ENCODE results near the gene RPS18.
A peak's percentile ranks its signal among the peaks of the same experiment; 100 is the strongest.

Gene RPS18

DNA sequence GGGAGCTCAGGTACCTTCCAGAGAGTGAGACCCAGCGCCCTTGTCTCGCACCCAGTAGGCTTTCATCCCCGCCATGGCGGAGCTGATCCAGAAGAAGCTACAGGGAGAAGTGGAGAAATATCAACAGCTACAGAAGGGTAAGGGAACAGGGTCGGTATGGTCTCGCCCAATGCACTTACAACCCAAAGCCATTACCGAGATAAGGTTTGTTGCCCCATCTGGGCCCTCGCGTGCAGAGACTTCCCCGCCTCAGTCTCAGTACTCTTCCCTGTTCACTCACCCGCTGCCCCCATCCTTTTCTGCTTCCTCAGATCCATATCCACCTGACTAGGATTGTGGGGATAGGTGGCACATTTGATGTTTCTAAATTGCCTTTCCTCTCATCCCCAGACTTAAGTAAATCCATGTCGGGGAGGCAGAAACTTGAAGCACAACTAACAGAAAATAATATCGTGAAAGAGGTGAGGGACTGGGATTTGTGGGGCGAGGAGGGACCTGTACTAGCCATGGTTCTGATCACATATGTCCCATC lies 18.0 kb downstream of the RPS18 start:
- no peak for DNase-seq (ENCODE audit: low read depth in 2 of 2)

DNA sequence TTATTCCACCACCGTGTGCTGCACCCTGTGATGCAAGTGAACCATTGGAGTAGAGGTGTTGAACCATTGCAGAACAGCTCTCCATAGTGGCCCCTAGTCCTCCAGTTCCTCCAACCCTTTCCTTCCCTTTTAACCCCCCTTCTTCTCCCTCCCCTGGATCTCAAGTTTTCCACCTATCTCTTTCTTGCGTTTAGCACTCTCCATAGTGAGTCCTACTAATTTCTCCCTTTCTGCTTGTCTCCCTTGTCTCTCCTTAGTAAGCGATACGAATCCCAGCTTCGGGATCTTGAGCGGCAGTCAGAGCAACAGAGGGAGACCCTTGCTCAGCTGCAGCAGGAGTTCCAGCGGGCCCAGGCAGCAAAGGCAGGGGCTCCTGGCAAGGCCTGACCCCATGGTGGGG lies 18.6 kb downstream of the RPS18 start:
- no peak for DNase-seq (ENCODE audit: low read depth in 2 of 2)

DNA sequence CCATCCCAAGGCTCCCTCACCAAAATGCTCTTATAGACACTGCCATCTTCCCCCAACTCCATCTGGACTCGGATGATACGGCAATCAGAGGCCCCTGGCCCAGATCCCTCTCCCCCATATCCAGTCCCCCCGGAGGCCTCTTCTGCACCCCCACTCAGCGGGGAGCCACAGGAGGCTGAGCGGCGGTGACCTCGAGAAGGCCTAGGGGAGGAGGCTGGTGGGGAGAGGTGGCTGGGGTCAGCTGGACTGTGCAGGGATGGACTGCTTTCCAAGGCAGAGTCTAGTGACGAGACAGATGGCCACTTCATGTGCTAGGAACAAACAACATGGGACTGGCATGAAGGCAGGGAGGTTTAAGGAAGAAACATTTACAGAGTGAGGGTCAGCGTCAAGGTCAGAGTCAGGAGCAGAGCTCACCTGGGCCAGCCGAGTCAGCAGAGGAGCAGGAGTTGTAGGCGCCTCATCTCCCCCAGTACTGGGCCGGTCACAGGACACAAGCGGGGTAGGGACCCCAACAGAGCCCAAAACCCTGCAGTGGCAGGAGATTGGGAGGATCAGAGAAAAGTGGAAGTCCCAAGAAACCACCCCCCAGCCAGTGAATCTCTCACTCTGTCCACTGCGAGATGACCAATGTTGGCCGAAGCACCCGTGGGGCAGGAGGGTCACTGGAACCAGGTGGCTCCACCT lies 21.3 kb downstream of the RPS18 start:
- DNase-seq (ENCODE audit: low read depth in 2 of 2) = no peak

DNA sequence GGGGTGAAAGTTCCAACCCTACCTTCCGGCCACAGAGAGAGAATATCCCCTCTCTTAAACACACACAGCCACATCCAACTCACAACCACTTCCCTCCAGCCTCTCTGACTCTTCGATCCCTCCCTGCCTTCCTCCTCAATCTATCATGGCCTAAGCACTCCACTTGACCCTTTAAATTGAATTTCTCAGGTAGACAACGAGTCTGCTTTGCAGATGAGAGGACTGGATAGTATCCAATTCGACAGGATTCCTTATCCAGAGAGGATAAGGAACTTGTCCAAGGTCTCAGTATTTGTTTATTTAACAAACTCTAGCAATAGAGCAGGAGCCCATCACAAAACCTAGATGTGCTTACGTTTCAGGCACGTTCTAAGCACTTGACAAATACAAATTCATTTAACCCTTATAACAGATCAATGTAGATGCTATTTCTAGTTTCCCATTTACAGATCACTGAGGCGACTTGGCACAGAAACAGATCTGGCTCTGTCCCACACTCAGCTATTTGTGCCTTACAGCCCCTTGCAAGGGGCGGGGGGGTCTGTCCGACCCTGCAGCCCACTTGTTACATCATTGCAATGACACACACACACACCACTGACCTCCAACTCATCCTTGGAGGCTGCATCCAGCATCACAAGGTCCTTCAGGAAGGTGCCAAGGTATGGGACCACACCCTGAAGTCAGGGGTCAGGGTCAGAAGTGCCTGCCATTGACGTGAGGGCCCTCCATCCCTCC lies 22.4 kb downstream of the RPS18 start:
- DNase-seq (ENCODE audit: low read depth in 2 of 2) = no peak

DNA sequence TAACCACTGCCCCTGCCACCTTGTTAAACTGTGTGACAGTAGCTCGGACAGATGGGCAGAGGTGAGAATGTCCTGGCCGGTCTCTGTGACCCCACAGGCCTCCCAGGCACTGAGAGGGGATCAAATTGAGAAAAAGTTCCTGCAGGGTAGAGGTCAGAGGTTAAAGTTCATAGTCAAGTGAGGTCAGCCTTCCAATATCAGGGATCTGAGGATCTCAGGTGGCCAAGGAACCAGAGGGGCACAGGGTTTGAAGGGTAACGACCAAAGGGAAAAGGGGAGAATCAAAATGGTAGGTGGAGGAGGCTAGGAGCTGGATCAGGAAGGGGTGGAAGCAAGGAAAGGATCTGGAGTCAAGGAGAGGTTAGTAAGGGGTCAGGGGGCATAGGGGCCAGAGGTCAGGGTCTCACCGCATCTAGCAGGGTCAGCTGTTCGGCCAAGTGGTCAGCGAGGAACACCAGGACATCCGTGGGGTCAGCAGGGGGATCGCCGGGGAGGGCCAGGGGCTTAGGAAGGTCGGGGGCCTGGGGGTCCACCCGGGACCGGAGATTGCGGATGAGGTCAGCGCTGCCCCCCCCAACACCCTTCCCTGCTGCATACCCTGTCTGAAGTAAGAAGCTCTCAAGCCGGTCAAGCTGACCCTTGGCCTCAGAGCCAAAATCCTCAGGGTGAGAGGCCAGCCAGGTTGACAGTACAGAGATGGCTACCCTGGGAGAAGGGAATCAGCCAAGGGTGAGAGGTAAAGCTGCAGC lies 23.9 kb downstream of the RPS18 start:
- DNase-seq (ENCODE audit: low read depth in 2 of 2) = no peak

DNA sequence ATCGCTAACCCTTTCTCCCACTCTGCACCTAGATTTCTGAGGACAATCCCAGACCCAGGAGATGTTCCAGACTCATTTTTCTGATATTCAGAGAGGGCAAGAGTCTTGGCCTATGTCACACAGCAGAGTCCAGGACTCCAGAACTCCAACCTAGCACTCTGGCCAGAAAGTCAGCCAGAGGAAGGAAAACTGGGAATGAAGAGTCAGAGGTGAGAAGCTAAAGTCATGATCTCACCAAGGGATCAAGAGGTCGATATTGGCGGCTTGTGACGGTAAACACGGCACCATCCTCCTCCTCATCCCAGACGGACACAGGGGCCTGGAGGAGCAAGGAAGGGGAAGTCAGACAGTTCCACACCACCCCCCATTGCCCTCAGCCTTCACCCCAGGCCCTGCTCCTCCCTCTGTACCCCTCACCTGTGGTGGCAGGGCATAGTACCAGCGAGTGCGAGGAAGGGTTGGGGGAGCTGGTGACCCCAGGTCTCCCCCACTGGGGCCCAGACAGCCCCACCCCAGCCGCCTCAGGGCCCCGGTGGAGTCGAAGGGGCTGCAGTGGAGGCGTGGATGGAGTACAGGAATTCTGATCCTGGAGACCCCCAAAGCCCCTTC lies 25.0 kb downstream of the RPS18 start:
- no peak for DNase-seq (ENCODE audit: low read depth in 2 of 2)

DNA sequence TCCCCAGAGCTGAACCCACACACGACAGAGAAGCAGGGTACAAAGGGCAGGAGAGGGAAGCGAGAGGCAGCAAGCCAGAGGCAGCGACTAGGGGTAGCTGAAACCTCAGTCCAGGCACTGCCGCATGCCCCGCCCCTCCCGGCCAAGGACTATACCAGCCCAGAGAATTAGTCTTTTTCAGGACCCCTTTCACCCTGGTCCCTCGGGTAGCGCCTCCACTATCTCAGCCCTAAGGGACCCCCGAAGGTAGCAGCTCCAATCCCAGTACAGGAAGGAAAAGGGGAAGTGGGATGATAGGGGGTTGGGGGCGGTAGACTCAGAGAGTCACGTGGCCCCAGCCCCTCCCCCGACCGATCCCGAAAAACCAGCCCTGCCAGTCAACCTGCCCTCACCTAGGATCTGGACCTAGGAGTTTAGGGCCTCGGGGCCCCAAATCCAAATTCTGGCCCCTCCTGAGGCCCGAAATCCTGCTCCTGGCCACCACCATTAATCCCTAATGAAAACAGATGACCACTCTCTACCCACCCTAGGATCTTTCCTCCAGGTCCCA lies 25.6 kb downstream of the RPS18 start:
- DNase-seq (ENCODE audit: low read depth in 2 of 2) = no peak

DNA sequence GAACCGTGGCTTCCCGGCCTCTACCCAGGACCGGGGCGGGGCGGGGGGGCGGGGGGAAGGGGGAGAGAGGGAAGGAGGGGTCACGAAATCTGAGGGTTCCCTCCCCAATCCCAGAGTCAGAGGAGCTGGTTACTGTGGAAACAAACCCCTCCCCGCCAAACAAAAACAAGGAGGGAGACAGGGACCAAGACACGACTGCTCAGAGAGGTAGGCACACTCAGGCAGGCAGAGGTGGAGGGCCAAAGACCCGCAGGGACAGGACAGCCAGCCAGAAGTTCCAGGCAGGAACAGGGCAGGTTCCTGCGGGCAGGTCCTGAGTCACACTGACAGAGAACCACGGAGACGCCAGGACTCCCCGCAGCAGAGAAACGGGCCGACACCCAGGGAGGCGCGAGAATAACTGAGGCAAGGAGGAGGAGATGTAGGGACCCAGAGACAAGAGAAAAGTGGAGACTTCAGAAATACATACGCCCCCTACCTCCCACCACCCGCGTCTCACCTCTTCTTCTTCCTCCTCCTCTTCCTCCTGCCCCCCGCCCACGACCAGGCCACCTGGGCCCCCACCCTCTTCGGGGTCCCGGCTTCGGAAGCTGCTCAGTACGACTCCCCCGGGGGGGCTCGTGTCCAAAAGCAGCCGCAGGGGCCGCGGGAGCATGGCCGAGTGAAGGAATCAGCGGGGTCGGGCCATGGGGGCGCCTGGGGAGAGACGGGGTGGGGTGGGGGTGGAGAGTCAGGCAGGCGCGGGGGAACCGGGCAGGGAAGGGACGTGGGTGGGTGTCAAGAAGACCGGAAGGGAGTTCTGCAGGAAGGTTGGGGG lies 26.3 kb downstream of the RPS18 start:
- peak in 1 of 2 donors; percentile 58 for DNase-seq (ENCODE audit: low read depth in 2 of 2)

DNA sequence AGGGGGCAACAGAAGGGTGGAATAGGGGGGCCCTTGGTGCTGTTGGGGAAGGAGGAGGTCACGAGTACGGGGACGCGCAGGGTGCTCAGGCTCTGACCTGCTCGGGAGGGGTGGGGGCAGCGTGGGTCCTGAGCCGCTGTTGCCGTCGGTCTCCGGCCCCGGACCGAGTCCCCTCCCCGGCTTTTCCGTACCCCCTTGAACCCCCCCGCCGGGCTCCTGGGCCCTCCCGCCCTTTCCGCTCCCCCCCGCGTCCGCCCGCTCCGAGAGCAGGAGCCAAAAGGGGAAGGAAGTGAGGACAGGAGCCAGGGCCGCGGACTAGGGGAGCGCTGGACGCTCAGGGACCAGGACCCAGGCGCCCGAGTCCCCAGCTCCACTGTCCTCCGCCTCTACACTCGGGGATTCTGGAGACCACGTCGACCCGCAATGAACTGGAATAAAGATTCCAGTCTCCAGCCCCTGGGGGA lies 26.9 kb downstream of the RPS18 start, which contains the start of gene RGL2:
RGL2 (minus strand) TSS at position 170 of the 464 bp plus-strand sequence. CDS start 332 bp downstream, outside the sequence.
- DNase-seq (ENCODE audit: low read depth in 2 of 2) = peak; percentile 39 to 45

DNA sequence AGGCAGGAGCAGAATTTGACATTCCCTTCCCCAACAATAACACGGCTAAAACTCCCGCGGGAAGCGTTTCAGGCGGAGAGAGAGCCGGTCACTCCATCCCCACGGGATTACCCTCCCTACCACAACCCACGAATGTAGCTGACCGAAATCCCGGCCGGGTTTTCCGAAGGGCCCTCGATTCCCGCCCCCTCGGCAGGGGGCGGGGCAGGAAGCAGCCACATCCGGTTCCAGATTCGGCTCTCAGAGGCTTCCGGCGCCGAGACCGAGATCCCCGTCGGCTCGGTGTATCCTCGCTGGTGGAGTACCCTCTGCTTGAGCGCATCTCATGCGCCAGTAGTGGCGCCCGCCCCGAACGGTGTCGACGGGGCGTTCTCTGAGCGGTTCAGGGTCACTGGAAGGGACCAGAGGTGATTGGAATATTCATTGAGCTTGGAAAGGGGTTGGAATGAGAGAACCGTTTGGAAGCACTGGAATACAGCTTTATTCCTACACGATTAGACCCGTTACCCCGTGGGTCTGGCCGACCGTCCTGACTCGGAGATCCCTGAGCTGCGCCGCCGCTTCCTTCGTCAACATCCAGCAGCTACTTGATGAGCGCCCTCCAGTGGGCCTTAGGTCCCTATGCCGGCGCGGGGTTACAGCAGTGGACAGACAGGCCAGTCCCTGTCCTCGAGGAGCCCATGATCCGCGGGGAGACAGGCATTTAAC lies 27.5 kb downstream of the RPS18 start:
- DNase-seq (ENCODE audit: low read depth in 2 of 2) = peak; percentile 87 to 93

DNA sequence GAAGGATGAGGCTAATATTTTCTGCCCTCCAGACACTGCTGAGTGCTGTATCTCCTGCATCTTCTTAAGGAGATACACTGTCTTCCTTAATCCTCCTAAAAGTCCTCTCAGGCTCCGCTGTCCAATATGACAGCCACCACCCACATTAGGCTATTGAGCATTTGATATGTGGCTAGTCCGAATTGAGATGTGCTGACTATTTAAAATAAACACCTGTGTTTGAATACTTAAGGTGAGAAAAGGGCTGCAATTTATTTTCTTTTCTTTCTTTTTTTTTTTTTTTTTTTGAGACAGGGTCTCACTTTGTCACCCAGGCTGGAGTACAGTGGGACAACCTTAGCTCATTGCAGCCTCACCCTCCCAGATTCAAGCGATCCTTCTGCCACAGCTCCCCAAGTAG lies 30.0 kb downstream of the RPS18 start:
- no peak for DNase-seq (ENCODE audit: low read depth in 2 of 2)

DNA sequence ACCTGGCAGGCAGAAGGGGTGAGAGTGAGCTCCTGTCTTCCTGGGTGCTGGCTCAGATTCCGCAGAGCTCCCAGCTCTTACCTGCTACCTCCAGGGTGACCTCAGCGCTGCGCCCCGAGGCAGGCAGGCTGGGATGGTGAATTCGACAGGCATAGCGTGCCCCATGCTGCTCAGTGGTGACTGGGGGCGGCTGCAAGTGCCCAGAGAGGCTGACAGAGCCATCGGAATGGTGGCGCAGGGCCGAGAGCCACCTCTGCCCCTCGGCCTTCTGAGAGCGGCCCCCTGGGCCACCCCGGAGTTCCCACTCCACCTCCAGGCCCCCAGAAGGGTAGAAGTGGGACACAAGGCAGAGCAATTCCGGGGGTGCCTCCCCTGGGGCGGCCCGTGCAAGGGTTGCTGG lies 32.3 kb downstream of the RPS18 start:
- DNase-seq (ENCODE audit: low read depth in 2 of 2) = no peak

DNA sequence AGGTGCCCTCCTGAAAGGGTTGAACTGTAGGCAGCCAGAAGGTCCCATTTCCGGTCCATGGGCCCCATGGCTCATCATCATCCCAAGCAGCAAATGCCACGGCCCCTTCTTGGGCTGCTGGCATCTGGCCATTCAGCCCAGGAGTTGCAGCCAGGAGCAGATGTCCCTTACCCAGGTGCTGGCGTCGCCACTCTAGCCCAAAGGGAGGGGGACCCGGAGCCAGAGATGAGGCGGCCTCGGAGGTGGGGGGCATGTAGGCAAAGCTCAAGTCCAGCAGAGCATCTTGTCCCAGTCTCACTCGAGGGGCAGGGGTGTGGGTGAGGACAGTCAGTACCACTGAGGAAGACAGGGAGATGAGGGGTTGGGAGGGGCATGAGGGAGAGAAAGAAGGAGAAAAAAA lies 33.2 kb downstream of the RPS18 start:
- no peak for DNase-seq (ENCODE audit: low read depth in 2 of 2)

DNA sequence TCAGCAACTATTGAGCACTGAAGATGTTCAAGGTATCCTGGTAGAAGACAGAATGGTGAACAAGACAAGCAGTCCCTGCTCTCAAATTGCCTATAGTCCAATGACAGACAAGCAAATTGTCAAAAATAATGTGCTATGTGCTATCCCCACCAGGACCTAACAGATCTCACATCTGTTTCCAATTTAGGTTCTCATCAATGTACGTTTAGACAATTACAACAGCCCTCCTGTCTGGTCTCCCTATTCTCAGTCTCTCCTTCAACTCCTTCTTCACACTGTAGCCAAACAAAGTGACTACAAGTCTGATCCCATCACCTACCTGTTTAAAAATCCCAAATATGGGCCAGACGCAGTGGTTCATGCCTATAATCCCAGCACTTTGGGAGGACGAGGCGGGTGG lies 34.5 kb downstream of the RPS18 start:
- DNase-seq (ENCODE audit: low read depth in 2 of 2) = no peak

DNA sequence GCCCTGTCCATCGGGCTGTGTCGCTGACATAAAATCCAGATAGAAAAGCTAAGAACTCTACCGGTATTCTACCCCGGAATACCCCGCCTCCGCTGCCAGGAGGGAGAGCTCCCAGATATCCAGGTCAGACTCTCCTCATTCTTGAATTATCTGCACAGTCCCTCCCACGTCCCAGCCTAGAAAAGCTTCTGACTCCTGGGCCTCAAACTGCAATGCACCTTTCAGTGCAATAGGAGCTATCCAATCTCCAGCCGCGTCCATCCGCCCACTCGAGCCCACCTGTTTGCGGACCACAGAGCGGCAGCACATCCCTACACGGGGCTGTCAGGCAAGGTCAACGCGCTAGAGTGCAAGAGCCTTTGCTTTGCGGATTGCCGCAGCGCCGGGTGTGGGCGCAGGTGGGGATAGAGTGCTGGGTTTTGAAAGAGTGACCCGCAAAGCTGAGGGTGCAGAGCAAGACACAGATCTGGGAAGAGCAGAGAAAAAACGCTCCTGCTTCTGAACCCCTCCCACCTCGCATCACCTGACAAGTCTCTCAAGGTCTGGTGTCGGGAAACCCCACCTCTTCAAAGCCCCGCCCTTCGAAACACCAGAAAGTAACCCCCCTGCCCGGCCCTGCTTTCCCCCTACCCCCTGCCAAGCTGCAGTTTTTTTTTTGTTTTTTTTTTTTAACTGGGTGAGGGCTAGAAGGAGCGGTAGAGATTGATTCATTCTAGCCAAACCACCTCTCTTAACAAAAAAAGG lies 40.7 kb downstream of the RPS18 start:
- DNase-seq (ENCODE audit: low read depth in 2 of 2) = peak; percentile 66 to 74

DNA sequence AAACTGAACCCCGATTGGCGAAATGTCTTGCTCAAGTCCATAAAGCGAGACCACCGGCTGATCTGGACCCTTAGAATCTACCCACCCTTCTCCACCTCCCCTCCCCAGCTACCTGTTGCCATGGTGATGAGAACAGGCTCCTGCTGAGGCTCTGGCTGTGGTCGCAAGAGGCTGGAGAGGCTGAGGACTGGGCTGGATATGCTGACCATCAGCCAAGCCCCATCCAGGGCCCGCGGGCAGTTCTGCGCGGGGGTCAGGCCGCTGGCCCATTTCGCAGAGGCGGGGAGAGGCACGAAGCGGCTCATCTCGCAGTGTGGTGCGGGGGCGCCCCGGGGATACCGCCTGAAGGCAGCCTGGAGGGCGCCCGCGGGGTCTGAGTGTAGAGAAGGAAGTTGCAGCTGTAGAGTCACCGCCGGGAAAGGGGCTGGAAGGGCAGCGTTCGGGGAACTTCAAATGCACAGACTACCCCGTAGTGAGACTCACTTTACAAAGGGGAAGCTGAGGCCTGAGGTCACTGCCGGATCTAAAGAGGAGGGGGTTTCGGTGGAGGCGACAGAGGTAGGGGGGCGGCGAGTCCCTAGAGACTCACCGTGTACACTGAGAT lies 41.3 kb downstream of the RPS18 start:
- DNase-seq (ENCODE audit: low read depth in 2 of 2) = peak; percentile 37 to 43

DNA sequence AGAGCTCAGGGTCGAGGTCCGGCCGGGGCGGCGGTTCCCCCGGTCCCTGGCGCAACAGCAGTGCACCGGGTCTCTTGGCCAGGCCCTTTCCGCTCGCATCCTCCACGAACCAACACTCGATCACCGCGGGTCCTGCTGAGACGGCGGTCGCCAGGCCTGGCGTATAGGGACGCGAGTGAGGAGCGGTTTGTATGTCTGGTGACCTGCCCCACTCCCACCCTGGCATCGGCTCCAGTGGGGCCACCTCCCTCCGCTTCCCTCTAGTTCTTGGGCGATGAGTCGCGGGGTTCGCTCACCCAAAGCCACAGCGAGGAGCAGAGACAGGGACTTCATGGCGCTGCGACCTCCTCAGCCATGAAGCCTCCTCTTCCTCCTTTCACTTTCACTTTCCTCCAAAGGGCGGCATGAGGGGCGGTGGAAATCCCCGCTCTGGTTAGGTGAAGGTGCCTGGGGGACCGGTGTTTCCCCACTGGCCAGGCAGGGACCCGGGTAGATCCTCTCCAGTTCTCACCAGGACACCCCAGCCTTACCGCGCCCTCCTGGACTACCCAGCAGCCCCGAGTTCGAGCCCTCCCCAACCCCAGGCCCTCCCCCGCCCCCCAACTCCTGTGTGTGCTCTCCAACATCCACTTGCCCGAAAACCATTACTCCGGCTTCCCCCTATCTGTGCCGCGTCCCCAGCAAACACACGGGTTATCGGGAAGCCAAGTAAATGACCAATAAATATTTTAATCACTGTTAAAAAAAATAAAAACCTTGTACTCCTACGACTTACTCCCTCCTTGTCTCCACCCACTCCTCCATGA lies 42.0 kb downstream of the RPS18 start, which contains the start of gene TAPBP:
TAPBP (minus strand) TSS at position 370 of the 806 bp plus-strand sequence; CDS start at position 333, 37 bp downstream.
- DNase-seq (ENCODE audit: low read depth in 2 of 2) = peak; percentile 65 to 80

DNA sequence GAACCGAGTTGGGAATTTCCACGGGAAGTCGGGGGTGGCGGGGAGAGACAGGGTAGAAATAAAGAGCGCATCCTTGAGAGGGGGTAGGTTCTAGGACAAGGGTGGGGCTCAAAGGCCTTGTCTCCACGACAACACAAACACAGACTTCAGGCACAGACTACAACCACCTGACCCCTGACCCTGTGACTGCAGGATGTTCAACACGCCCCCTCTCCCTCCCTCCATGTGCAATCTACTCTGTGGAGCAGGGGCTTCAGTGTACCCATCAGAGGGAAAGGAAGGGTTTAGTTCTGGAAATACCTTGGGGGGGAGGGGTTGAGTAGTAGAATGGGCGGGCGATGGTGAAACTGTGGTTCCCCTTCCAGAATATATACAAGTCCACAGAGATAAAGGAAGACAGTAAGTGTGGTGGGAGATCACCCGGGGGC lies 42.7 kb downstream of the RPS18 start:
- DNase-seq (ENCODE audit: low read depth in 2 of 2) = peak; percentile 35 to 49

All from stimulated activated CD4-positive, alpha-beta T cell treated with anti-CD3 and anti-CD28 coated beads, Interleukin-4, amount 100 ng/mL, for 48 hours (primary cell).